ENCODE results near the gene PCMT1. TPM values are rescaled to one million over a fixed set of nuclear protein-coding genes. Genes with fewer than 3 reads are reported as not detected.

Gene PCMT1
- total RNA-seq, 1 experiment from 2014 or later = 115 TPM

- intact Hi-C loops (cut with micrococcal nuclease; ENCODE audit: unreplicated experiment) = loop anchor here (10.0 kb wide), 1 partner anchor 150 kb away; the partner anchor contains the start of gene GINM1
- peaks cover 3% of the 10 kb centered on the region for H3K36me3 ChIP-seq (ENCODE audit: insufficient read depth, low read length, poor library complexity, severe bottlenecking)
- ChIA-PET CTCF (no interaction called here), POLR2A (ENCODE audit: low non-redundant PET) (interaction anchor here (0.5 kb wide), 1 partner anchor 340 kb away, joined by 14 read pairs; no protein-coding TSS in a partner anchor)
- no peaks in the 10 kb centered on the region for H3K27me3 ChIP-seq (replicated peaks; ENCODE audit: insufficient read depth, low read depth, low read length, poor library complexity)
- BruUV-seq (replicated peaks) = no TSS peak
- no peak for DNase-seq (ENCODE audit: low spot score)
- no peak overlapping the region for H3K27ac ChIP-seq (ENCODE audit: low read depth, low read length, poor library complexity, severe bottlenecking)
- no peak overlapping the region for H3K4me3 ChIP-seq (ENCODE audit: low read depth, low read length, poor library complexity, severe bottlenecking)
- no peaks in the 10 kb centered on the region for H3K9me3 ChIP-seq (ENCODE audit: low read depth, low read length, poor library complexity, severe bottlenecking)
- TF ChIP-seq CTCF (conservative IDR thresholded peaks at IDR 0.05; ENCODE audit: low read depth, low read length) (no peak), EZH2 (IDR thresholded peaks at IDR 0.05; ENCODE audit: borderline replicate concordance, low read depth, low read length, poor library complexity, severe bottlenecking) (no peak)
- peaks cover 8% of the 10 kb centered on the region for H3K4me1 ChIP-seq (ENCODE audit: insufficient read depth, low read length, poor library complexity, severe bottlenecking)
Observed at GRCh38 chr6:149714442-149714841, 35.1 kb upstream of the PCMT1 start.

GRCh38 chr6:149716181-149716963 is 33.2 kb upstream of the PCMT1 start:
- BruUV-seq (replicated peaks) = TSS peak; percentile 54
- ChIA-PET POLR2A (ENCODE audit: low non-redundant PET) (interaction anchor here (0.6 kb wide), 1 partner anchor 268 kb away, joined by 10 read pairs; no protein-coding TSS in a partner anchor), CTCF (no interaction called here)
- Histone ChIP-seq H3K27me3 (replicated peaks; ENCODE audit: insufficient read depth, low read depth, low read length, poor library complexity) (no peaks in the 10 kb centered on the region), H3K4me3 (ENCODE audit: low read depth, low read length, poor library complexity, severe bottlenecking) (peak overlapping the region; percentile 88), H3K4me1 (ENCODE audit: insufficient read depth, low read length, poor library complexity, severe bottlenecking) (peaks cover 8% of the 10 kb centered on the region), H3K9me3 (ENCODE audit: low read depth, low read length, poor library complexity, severe bottlenecking) (no peaks in the 10 kb centered on the region), H3K36me3 (ENCODE audit: insufficient read depth, low read length, poor library complexity, severe bottlenecking) (peaks cover 3% of the 10 kb centered on the region), H3K27ac (ENCODE audit: low read depth, low read length, poor library complexity, severe bottlenecking) (no peak overlapping the region)
- intact Hi-C loops (cut with micrococcal nuclease; ENCODE audit: unreplicated experiment) = loop anchor here (5.0 to 10.0 kb wide), 2 partner anchors 146 to 152 kb away; partner anchors contain the start of genes GINM1 and LRP11
- DNase-seq (ENCODE audit: low spot score) = no peak
- TF ChIP-seq CTCF (conservative IDR thresholded peaks at IDR 0.05; ENCODE audit: low read depth, low read length) (no peak), EZH2 (IDR thresholded peaks at IDR 0.05; ENCODE audit: borderline replicate concordance, low read depth, low read length, poor library complexity, severe bottlenecking) (no peak)

GRCh38 chr6:149717255-149717587 is 32.3 kb upstream of the PCMT1 start:
- TF ChIP-seq EZH2 (IDR thresholded peaks at IDR 0.05; ENCODE audit: borderline replicate concordance, low read depth, low read length, poor library complexity, severe bottlenecking) (no peak), CTCF (conservative IDR thresholded peaks at IDR 0.05; ENCODE audit: low read depth, low read length) (no peak)
- Histone ChIP-seq H3K36me3 (ENCODE audit: insufficient read depth, low read length, poor library complexity, severe bottlenecking) (peaks cover 3% of the 10 kb centered on the region), H3K4me1 (ENCODE audit: insufficient read depth, low read length, poor library complexity, severe bottlenecking) (peaks cover 8% of the 10 kb centered on the region), H3K4me3 (ENCODE audit: low read depth, low read length, poor library complexity, severe bottlenecking) (peak overlapping the region; percentile 88), H3K9me3 (ENCODE audit: low read depth, low read length, poor library complexity, severe bottlenecking) (no peaks in the 10 kb centered on the region), H3K27ac (ENCODE audit: low read depth, low read length, poor library complexity, severe bottlenecking) (peak overlapping the region; percentile 98), H3K27me3 (replicated peaks; ENCODE audit: insufficient read depth, low read depth, low read length, poor library complexity) (no peaks in the 10 kb centered on the region)
- no peak for DNase-seq (ENCODE audit: low spot score)
- intact Hi-C loops (cut with micrococcal nuclease; ENCODE audit: unreplicated experiment) = loop anchor here (5.0 to 10.0 kb wide), 2 partner anchors 145 to 152 kb away; partner anchors contain the start of genes GINM1 and LRP11
- POLR2A ChIA-PET (ENCODE audit: low non-redundant PET) = interaction anchor here (0.6 kb wide), 2 partner anchors 15 to 267 kb away, joined by 4 to 10 read pairs; no protein-coding TSS in a partner anchor
- no TSS peak for BruUV-seq (replicated peaks)
- CTCF ChIA-PET = no interaction called here

Data from A673 (cell line).